ENCODE measurements around the gene MTG2.

The MTG2 gene

GRCh38 chr20:62163986-62164762 is 18.7 kb upstream of the MTG2 start:
- no peak for DNase-seq

- DNase-seq, result no peak
Measured at GRCh38 chr20:62164879-62165761, 17.7 kb upstream of the MTG2 start.

GRCh38 chr20:62165762-62166399 is 16.9 kb upstream of the MTG2 start:
- DNase-seq, result no peak

- no peak for DNase-seq
Measured at GRCh38 chr20:62167474-62167873, 15.4 kb upstream of the MTG2 start.

- no peak for DNase-seq
Measured at GRCh38 chr20:62168061-62168460, 14.8 kb upstream of the MTG2 start.

GRCh38 chr20:62168890-62169435 is 13.9 kb upstream of the MTG2 start:
- no peak for DNase-seq

GRCh38 chr20:62170536-62170935 is 12.3 kb upstream of the MTG2 start:
- no peak for DNase-seq

- no peak for DNase-seq
Measured at GRCh38 chr20:62171245-62171644, 11.6 kb upstream of the MTG2 start.

GRCh38 chr20:62172666-62173065 is 10.2 kb upstream of the MTG2 start:
- DNase-seq, result no peak

GRCh38 chr20:62174021-62174804 is 8.6 kb upstream of the MTG2 start:
- no peak for DNase-seq

- DNase-seq, result no peak
Measured at GRCh38 chr20:62174870-62175624, 7.8 kb upstream of the MTG2 start.

- DNase-seq, result no peak
Measured at GRCh38 chr20:62175711-62176110, 7.1 kb upstream of the MTG2 start.

GRCh38 chr20:62176866-62177265 is 6.0 kb upstream of the MTG2 start:
- DNase-seq, result no peak

- DNase-seq, result no peak
Measured at GRCh38 chr20:62177307-62177706, 5.5 kb upstream of the MTG2 start.

- DNase-seq, result no peak
Measured at GRCh38 chr20:62178316-62179161, 4.3 kb upstream of the MTG2 start.

GRCh38 chr20:62179162-62179504 is 3.7 kb upstream of the MTG2 start:
- no peak for DNase-seq

- DNase-seq, result no peak
Measured at GRCh38 chr20:62181808-62182207, 1.0 kb upstream of the MTG2 start.

GRCh38 chr20:62183426-62184142 is 756 bp downstream of the MTG2 start:
- DNase-seq, result peak; percentile 7

GRCh38 chr20:62186096-62186426 is 3.2 kb downstream of the MTG2 start:
- no peak for DNase-seq
